Body of pancreas (tissue), 4 donors: ENCODE results near the gene P3H1.
A peak's percentile ranks its signal among the peaks of the same experiment; 100 is the strongest.

ENCODE experiments used
- CTCF ChIP-seq, 7 experiments: fragments of 450-650 bp in 4 of 7; fragments of 200-600 bp in 3 of 7; sonication (generic) in 3 of 7; IDR thresholded peaks; one replicate each; pipeline ENCODE4 v1.5.1; 2016 to 2019; ENCODE audit warnings: antibody characterized with exemption in 7 of 7
- POLR2A ChIP-seq, 3 donors: fragments of 450-650 bp; IDR thresholded peaks; one replicate each; pipeline ENCODE4 v1.6.1; 2016; ENCODE audit warnings: antibody characterized with exemption in 3 of 3, mild to moderate bottlenecking in 2 of 3

DNA sequence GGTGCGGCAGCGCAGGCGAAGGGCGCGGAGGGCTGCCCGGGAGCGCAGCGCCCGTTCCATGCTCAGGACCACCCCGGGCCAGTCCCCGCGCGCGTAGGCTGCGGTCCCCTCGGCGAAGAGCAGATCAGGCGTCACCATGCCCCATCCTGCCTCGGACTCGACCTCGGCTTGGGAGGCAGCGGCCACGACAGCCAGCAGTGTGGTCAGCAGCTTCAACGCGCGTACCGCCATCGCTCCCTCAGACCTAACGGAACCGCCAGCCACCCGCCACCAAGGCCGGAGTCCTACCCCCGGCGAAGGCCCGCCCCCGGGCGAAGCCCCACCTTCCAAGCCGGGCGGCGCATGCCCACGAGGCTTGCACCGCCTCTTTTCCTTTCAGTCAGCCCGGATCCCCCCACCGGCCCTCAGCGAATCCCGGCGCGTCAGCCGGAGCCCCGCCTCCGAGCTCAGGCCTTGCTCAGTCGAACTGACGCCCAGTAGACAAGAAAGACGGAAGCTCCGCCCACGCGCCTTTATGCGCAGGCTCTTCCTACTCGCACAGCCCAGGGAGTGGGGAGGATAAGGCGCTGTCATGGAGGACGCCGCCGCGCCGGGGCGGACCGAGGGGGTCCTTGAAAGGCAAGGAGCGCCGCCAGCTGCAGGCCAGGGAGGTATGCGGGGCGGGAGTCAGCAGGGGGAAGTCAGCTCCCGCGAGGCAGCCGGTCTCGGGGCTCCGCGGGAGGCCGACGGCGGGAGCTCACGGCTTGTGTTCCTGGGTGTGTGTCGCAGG, at the start of gene P3H1, which contains the start of gene C1orf50:
- TF ChIP-seq CTCF (IDR thresholded peaks at IDR 0.05) (no peak), POLR2A (IDR thresholded peaks at IDR 0.05) (peak; percentile 84 to 93 (median 93))
